NCI-H187 treated with DMSO at 0.1 percent for 48 hours (cell line): ENCODE results near the gene KCTD16.

Experiments used
- DNase-seq: peaks from one replicate; lab custom pipeline; 2025; lab: John Stamatoyannopoulos, UW

The KCTD16 gene

DNA sequence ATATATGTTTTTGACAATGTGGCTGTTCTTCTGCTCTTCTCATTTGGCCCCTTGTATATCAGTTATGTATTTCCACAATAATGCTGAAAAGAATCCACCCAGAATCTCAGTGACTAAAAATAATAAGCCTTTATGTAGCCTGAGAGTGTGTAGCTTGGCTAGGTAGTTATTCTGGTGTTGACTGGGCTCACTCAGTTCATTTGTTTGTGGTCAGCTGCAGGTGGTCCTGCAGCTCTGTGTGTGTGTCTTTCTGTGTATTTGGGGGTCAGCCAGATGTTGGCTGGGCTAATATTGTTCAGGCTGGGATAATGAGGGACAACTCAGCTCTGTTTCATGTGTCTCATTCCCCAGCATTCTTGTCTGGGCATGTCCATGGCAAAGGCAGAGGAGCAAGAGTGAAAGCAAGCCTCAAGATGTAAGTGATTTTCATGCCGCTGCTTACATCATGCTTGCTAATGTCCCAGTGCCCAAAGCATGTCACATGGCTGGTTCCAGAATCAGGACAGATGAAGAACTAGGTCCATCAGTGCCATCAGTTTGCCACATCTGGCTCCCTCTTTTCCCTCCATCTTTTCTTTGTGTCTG, 162.8 kb downstream of the KCTD16 start:
- DNase-seq: no peak

- DNase-seq: peak; percentile 36
Measured at GRCh38 chr5:144335561-144335960, 164.9 kb downstream of the KCTD16 start.

DNA sequence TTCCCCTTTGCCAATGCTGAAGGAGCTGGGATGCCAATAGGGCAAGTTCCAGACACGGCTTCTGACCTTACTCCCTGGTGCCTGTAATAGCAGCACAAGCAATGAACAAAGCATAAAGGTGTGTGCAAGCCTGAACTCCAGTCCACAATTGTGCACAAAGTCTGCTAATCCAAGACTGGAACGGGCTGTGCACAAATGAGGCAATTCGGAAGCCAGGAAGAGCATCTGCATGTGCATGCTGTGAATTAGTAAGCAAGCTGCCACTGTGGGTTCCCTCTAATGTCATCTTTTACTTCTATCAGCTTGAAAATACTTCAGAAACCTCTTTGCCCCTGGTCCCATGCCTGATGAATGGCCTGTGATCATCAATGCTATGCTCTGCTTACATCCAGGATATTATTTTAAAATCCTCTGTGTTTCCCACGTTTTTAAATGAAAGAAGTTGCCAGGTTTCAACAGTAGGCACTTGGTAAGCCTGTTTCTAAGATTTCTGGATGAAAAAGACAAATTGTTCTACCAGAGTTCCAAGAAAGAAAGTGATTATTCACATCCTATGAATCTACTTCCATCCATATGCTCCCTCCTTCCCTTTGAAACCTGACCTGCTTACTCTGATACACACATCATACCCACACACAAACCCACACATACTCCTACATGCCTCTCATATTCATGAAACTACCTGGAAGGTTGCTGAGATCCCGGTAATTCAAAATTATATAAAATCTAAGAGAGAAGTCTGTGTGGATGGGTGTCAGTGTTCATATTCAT, 165.7 kb downstream of the KCTD16 start:
- DNase-seq: no peak

- DNase-seq: no peak
Measured at GRCh38 chr5:144352330-144352729, 181.7 kb downstream of the KCTD16 start.

DNA sequence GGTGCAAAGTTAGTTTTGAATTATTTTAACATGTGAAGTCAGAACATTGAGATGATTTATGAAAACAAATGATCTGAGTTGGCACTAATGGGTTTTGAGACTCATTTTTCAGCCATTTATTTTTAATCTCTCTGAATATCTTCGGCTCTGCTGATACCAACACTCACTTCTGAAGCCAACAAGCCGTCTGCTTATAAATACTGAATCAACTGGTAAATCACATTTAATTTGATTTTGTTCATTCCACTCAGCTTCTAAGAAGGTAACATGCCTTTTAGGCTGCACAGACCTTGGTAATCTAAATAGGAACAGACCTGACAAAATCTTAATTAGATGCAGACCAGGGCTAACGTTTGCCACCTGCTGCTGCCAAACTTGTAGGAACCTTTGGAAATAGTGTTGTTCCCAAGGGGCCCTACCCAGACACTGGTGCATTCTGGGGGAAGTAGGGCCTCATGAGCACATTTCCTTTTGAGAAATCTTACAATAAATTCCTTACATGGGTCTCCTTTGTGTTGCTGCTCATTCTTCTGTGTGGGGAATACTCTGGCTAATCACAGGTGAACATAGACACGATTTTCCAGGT, 182.2 kb downstream of the KCTD16 start:
- DNase-seq: no peak

DNA sequence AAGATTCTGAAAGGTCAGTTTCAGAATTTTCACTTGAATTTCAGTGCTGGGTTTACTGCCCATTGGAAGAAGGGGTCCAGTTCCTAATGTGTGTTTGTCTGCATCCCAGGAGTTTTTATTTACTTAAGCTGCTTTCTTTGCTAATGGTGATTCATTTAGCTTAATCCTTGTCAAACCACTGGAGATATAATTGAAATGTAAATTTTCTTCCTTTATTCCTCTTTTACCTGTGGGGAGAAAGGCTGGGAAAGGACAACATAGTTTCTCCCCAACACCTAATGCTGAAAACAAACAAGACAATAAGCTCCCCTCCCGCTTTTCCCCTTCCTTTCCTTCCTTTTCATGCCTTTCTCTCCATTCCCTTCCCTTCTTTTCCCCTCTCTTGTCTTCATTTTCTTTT, 185.8 kb downstream of the KCTD16 start:
- DNase-seq: no peak

DNA sequence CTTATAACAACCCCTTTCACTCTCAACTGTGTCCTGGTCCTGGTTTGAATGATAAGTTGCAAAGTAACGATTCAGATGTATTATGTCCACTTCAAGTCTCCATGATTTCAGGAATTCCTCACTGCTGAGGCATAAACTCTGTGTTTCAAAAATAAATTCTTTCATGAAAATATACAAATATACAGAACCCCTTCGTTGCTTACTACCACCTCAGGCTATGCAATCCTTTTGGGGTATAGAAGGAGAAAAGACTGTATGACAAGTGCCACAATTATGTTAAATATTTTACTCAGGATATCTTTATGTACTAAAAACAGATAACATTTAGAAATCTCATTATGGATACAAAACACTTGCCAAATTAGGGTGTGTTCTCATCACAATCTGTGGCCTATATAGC, 190.7 kb downstream of the KCTD16 start:
- DNase-seq: no peak

DNA sequence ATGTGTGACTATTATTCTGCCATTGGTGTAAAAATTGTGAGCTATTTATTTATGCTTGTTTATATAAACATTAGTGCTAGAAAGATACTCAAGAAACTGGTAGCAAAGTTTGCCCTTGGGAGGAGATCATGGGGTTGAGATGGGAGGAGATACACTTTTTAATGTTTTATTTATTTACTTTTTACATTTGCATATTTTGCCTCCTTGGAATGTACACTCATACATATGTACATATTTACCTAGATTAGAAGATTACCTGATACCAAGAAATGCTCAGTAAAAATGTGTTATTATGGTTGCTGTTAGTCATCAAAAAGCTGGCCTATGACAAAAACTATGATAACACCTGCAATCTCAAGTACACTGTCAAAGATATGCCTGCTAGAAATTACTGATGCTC, 195.2 kb downstream of the KCTD16 start:
- no peak for DNase-seq

DNA sequence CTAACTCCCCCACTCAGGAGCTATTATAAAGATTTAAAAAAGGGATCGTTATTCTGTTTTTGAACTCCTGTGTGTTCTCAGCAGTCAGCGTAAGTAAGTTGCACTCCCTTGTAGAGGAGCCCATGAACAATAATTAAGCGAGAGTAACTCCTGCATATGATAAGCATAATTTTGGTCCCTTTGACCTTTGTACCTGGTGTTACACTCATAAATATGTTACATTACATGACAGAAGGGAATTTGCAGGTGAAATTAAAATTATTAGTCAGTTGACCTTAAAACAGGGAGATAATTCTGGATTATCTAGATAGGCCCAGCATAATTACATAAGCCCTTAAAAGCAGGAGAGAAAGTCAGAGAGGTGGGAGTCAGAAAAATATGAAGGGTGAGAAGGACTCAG, 197.3 kb downstream of the KCTD16 start:
- DNase-seq: no peak

DNA sequence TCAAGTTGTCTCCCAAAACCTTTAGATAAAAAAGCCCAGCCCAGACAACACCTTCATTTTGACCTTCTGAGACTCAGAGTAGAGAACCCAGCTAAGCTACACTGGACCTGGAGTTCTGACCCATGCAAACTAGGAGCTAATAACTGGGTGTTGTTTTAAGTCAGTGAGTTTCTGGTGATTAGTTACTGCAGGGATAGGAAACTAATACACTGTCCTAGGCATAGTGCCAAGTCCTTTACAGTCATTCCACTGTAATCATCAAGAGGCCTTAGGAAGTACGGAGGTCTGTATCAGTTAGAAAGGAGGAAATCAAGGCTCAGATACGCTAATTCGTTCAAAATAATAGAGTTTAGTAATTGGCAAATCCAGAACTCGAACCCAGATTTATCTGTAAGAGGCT, 197.9 kb downstream of the KCTD16 start:
- no peak for DNase-seq

- DNase-seq: peak; percentile 68
Measured at GRCh38 chr5:144369006-144369405, 198.3 kb downstream of the KCTD16 start.

DNA sequence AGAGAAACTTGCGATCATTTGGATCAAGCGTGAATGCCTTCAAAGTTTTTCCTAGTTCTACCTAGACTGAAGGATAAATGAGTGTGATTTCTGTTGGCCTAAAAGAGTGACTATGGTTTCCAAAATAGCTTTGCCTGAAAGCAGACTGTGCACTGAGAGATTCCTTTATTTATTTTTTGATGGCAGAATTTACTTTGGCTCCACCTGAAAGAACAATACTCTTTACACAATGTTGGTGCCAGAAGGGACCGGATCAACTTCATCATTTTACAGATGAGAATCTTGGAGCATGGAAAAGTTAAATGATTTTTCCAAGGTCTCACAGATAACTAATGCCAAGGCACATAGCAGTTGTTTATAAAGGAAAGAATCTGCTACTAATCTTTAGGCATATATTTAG, 199.6 kb downstream of the KCTD16 start:
- no peak for DNase-seq

- DNase-seq: no peak
Measured at GRCh38 chr5:144374637-144375036, 204.0 kb downstream of the KCTD16 start.

- no peak for DNase-seq
Measured at GRCh38 chr5:144377207-144377606, 206.5 kb downstream of the KCTD16 start.

DNA sequence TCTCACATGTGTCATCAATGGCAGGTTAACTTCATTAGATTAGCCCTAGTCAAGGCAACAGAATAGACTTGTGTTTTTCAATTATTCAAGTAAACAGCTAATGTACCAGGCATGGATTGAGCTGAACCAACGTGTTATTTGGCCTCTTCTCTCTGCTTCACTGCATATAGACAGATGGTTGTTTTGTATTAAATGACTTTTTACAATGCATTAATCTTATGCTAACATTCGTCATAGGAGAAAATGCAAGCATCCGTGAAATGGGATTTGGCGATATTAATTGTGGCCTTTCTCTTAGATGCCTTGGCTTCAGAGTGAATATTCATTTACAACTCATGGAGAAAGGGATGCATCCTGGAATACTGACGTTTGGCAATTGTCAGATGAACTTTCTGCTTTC, 208.0 kb downstream of the KCTD16 start:
- no peak for DNase-seq

- no peak for DNase-seq
Measured at GRCh38 chr5:144385597-144385996, 214.9 kb downstream of the KCTD16 start.

DNA sequence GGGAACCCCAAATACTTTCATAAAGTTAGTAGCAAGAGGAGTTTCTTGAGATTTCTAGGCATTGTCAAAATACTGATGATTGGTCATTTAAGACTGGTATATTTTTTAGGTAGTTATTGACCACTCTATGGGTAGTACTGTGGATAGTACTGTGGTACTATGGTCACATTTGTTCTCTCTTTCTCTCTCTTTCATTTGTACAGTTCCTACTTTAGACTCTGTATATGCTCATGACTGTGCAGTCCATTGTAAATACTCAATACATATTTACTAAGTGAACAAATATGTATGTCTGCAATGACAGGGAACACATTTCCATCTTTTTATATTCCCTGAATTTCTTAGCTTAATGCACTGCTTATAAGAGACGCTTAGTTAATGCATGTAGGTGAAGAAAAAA, 215.6 kb downstream of the KCTD16 start:
- DNase-seq: no peak

DNA sequence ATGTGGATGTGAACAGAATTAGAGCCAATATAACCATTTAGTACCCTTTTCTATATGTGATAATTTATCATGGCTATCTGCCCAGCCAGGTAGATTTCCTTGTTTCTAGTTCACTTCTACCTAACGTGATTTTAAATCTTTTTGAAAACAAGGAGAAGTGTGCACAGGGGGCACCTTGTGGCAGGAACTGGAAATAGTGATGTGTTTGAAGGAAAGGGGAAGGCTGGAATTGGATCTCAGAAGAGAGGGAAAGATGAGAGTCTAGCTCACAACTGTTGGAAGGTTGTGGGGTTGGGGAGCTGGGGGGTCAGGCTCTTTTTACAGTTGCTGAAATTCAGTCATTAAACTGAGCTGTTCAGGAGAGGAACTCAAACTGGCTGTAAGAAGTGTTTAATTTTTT, 219.5 kb downstream of the KCTD16 start:
- DNase-seq: no peak

DNA sequence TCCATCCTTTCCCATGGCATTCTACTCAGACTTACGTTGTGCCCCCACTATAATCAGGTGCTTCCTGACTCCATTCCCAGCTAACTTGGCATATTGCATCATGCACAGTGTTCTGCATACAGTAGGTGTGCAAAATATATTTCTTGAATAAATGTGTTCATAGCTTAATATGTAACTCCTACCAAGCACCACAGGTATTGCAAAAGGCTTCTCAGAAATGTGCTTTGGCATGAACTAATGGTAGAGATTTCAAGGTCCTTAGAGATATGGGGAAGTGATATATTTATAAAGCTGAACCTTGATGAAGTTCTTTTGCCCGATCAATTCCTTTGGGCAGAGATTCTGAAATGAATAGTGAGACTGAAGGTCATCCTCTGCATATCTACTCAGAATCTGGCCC, 220.4 kb downstream of the KCTD16 start:
- DNase-seq: no peak

GRCh38 chr5:144393641-144394435, 223.2 kb downstream of the KCTD16 start:
- no peak for DNase-seq

DNA sequence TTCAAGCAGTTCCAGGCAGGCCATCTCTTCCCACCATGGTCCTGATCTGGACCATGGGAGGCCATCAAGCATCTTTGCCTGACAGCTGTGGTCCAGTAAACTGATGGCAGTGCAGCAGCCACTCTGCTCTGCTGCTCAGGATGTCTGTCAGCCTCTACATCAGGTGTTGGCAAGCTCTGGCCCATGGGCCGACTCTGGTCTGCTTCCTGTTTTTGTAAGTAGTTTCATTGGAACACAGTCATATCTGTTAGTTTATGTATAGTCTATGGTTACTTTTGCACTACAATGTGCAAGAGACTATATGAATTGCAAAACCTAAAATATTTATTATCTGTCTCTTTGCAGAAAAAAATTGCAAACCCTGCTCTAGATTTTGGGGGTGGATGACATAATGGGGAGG, 225.0 kb downstream of the KCTD16 start:
- no peak for DNase-seq

DNA sequence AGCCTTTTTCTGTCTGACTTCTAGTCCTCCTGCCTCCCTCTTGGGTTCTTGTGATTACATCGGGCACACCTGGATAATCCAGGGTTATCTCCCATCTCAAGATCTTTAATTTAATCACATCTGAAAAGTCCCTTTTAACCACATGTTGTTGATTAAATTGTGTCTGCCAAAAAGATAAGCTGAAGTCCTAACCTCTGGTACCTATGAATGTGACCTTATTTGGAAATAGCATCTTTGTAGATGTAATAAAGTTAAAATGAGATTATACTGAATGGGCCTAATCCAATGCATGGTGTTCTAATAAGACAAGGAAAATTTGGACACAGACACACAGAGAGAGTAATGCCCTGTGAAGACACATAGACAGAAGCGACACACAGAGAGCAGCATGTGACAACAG, 232.4 kb downstream of the KCTD16 start:
- DNase-seq: no peak
